SU-DHL-6 (cell line): ENCODE measurements around the gene PPP6R2.

Experiments used
- CTCF ChIP-seq: fragments of 200-600 bp; sonication (generic); IDR thresholded peaks from one replicate; pipeline ENCODE4 v1.5.1; 2017; ENCODE audit warnings: antibody characterized with exemption, mild to moderate bottlenecking, low read length, moderate library complexity; ENCODE audit not compliant: insufficient read depth, poor library complexity, severe bottlenecking
- EZH2phosphoT487 ChIP-seq: fragments of 200-600 bp; sonication (generic), shearing (Covaris generic); conservative IDR thresholded peaks from 2 replicates; pipeline ENCODE4 v1.6.1; 2018; ENCODE audit warnings: mild to moderate bottlenecking, antibody characterized with exemption, low read length, moderate library complexity, mixed read lengths

- TF ChIP-seq CTCF: no peak
- TF ChIP-seq EZH2phosphoT487: no peak
Measured at GRCh38 chr22:50296658-50297490, 46.3 kb upstream of the PPP6R2 start.
